H9 (cell line): ENCODE results near the gene DACH1. TPM values are rescaled to one million over a fixed set of nuclear protein-coding genes. Genes with fewer than 3 reads are reported as not detected.

Source experiments
- DNase-seq: peaks from one replicate; pipeline ENCODE4 v3.0.0-alpha.2; 2017
- H2AFZ ChIP-seq: one replicate; pipeline ENCODE4 v1.6.1; 2013; ENCODE audit warnings: mild to moderate bottlenecking, low read length, control low read depth, moderate library complexity
- H2AK5ac ChIP-seq: 2 replicates; pipeline ENCODE4 v1.6.1; 2013; ENCODE audit warnings: low read length, control low read depth, mixed read lengths; ENCODE audit not compliant: insufficient read length
- H2BK120ac ChIP-seq: one replicate; pipeline ENCODE4 v1.6.1; 2013; ENCODE audit warnings: low read depth, mild to moderate bottlenecking, low read length, control low read depth, inconsistent platforms; ENCODE audit not compliant: poor library complexity, severe bottlenecking
- H2BK12ac ChIP-seq: 2 replicates; pipeline ENCODE4 v1.6.1; 2013; ENCODE audit warnings: low read length, control low read depth, mixed read lengths, low read depth; ENCODE audit not compliant: insufficient read length
- H2BK15ac ChIP-seq: 2 replicates; pipeline ENCODE4 v1.6.1; 2013; ENCODE audit warnings: low read depth, low read length, control low read depth
- H2BK20ac ChIP-seq: one replicate; pipeline ENCODE4 v1.6.1; 2013; ENCODE audit warnings: low read depth, mild to moderate bottlenecking, low read length, control low read depth, inconsistent platforms; ENCODE audit not compliant: poor library complexity, severe bottlenecking
- H2BK5ac ChIP-seq: 2 replicates; pipeline ENCODE4 v1.6.1; 2013; ENCODE audit warnings: low read length, control low read depth, mixed read lengths; ENCODE audit not compliant: insufficient read length
- H3K14ac ChIP-seq: 2 replicates; pipeline ENCODE4 v1.6.1; 2013; ENCODE audit warnings: low read length, control low read depth; ENCODE audit not compliant: insufficient read depth
- H3K18ac ChIP-seq: 2 replicates; pipeline ENCODE4 v1.6.1; 2013; ENCODE audit warnings: low read depth, mild to moderate bottlenecking, mixed read lengths, low read length, control low read depth; ENCODE audit not compliant: insufficient read length
- H3K23ac ChIP-seq: 2 replicates; pipeline ENCODE4 v1.6.1; 2013; ENCODE audit warnings: low read length, control low read depth, mixed read lengths, low read depth; ENCODE audit not compliant: insufficient read length
- H3K23me2 ChIP-seq: 2 replicates; pipeline ENCODE4 v1.6.1; 2013; ENCODE audit warnings: low read depth, mild to moderate bottlenecking, mixed read lengths, low read length, control low read depth; ENCODE audit not compliant: insufficient read length, poor library complexity, severe bottlenecking
- H3K27ac ChIP-seq: 2 replicates; pipeline ENCODE4 v1.5.1; 2013; ENCODE audit warnings: low read length, control low read depth, mixed read lengths, low read depth; ENCODE audit not compliant: insufficient read length
- H3K27me3 ChIP-seq: 2 replicates; pipeline ENCODE4 v1.6.1; 2013; ENCODE audit warnings: low read length, control low read depth, inconsistent platforms; ENCODE audit not compliant: insufficient read depth
- H3K4ac ChIP-seq: 2 replicates; pipeline ENCODE4 v1.6.1; 2013; ENCODE audit warnings: low read depth, mild to moderate bottlenecking, control low read depth, inconsistent platforms, low read length, moderate library complexity
- H3K4me1 ChIP-seq: 2 replicates; pipeline ENCODE4 v1.6.1; 2013; ENCODE audit warnings: low read length, control low read depth, inconsistent platforms; ENCODE audit not compliant: insufficient read depth
- H3K4me2 ChIP-seq: 2 replicates; pipeline ENCODE4 v1.6.1; 2013; ENCODE audit warnings: low read length, control low read depth, mixed read lengths; ENCODE audit not compliant: insufficient read length, insufficient read depth
- H3K56ac ChIP-seq: 2 replicates; pipeline ENCODE4 v1.6.1; 2013; ENCODE audit warnings: low read depth, mild to moderate bottlenecking, mixed read lengths, low read length, control low read depth; ENCODE audit not compliant: insufficient read length
- H3K79me1 ChIP-seq: 2 replicates; pipeline ENCODE4 v1.6.1; 2013; ENCODE audit warnings: low read depth, mild to moderate bottlenecking, moderate library complexity, low read length, control low read depth, inconsistent platforms; ENCODE audit not compliant: insufficient read depth, poor library complexity, severe bottlenecking
- H3K79me2 ChIP-seq: 2 replicates; pipeline ENCODE4 v1.6.1; 2013; ENCODE audit warnings: low read length, control low read depth, inconsistent platforms; ENCODE audit not compliant: insufficient read depth
- H3K9ac ChIP-seq: 2 replicates; pipeline ENCODE4 v1.6.1; 2013; ENCODE audit warnings: low read length, control low read depth, mixed read lengths; ENCODE audit not compliant: insufficient read length; ENCODE audit errors: extremely low read depth
- H3K9me3 ChIP-seq: one replicate; pipeline ENCODE4 v1.6.1; 2013; ENCODE audit warnings: low read depth, low read length, inconsistent platforms; ENCODE audit not compliant: control insufficient read depth
- H3T11ph ChIP-seq: one replicate; pipeline ENCODE4 v1.6.1; 2013; ENCODE audit warnings: mild to moderate bottlenecking, low read length, control low read depth, inconsistent platforms
- H4K20me1 ChIP-seq: one replicate; pipeline ENCODE4 v1.6.1; 2013; ENCODE audit not compliant: control insufficient read depth, insufficient read length, insufficient read depth
- H4K5ac ChIP-seq: 2 replicates; pipeline ENCODE4 v1.6.1; 2013; ENCODE audit warnings: low read depth, mild to moderate bottlenecking, mixed read lengths, low read length, control low read depth; ENCODE audit not compliant: insufficient read length
- H4K8ac ChIP-seq: replicated peaks from 2 replicates; pipeline ENCODE4 v1.6.1; 2013; ENCODE audit warnings: low read length, control low read depth, mixed read lengths, low read depth; ENCODE audit not compliant: insufficient read length
- H4K91ac ChIP-seq: 2 replicates; pipeline ENCODE4 v1.6.1; 2013; ENCODE audit warnings: low read depth, mild to moderate bottlenecking, moderate library complexity, mixed read lengths, low read length, control low read depth; ENCODE audit not compliant: insufficient read length
- H3K27ac Mint-ChIP-seq, 3 experiments: 2 replicates in 2 of 3; 3 replicates in 1 of 3; pipeline ENCODE4 v1.8.0; 2020 to 2021; ENCODE audit warnings: mixed read lengths in 3 of 3, mild to moderate bottlenecking in 1 of 3, moderate library complexity in 1 of 3
- H3K27me3 Mint-ChIP-seq: 2 replicates; pipeline ENCODE4 v1.8.0; 2021; ENCODE audit warnings: low read depth, mild to moderate bottlenecking, moderate library complexity, mixed read lengths
- H3K36me3 Mint-ChIP-seq, 3 experiments: 2 replicates in 2 of 3; 3 replicates in 1 of 3; pipeline ENCODE4 v1.8.0; 2020 to 2021; ENCODE audit warnings: low read depth in 3 of 3, mixed read lengths in 3 of 3; ENCODE audit not compliant: insufficient read depth in 1 of 3
- H3K4me1 Mint-ChIP-seq, 2 experiments: 2 replicates each; pipeline ENCODE4 v1.8.0; 2020; ENCODE audit warnings: mixed read lengths in 2 of 2
- H3K4me3 Mint-ChIP-seq, 2 experiments: 2 replicates in 1 of 2; 3 replicates in 1 of 2; pipeline ENCODE4 v1.8.0; 2020 to 2021; ENCODE audit warnings: mild to moderate bottlenecking in 2 of 2, mixed read lengths in 2 of 2, moderate library complexity in 1 of 2
- H3K9me3 Mint-ChIP-seq, 2 experiments: 2 replicates in 1 of 2; 3 replicates in 1 of 2; pipeline ENCODE4 v1.8.0; 2020; ENCODE audit warnings: mild to moderate bottlenecking in 2 of 2, mixed read lengths in 2 of 2, moderate library complexity in 1 of 2
- CTCF ChIP-seq: fragments of 200-600 bp; sonication (generic); conservative IDR thresholded peaks from 3 replicates; pipeline ENCODE4 v1.8.0; 2021; ENCODE audit warnings: antibody characterized with exemption, mild to moderate bottlenecking
- total RNA-seq: library from RNA; stranded (reverse); gene quantifications from 2 replicates; pipeline ENCODE4 v1.2.1, GENCODE V29; 2021

The DACH1 gene
- total RNA-seq, 1 experiment from 2014 or later: not detected

DNA sequence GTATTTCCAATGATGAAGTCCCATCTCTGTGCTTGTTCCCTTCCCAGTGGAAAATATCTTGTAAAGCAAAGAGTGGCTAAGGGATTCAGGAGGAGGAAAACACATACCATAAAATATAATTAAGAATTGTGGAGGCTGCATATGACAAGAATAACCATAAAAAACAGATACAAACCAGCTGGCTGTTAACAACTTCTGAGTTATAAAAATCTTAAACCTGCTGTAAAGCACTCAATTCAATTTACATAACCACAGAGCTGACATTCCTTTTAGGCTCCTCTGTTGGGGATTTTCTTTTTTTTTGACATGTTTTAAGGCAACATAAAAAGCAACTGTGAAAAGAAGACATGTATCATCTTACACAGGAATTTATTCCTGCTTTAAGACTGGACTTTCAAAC is 207.6 kb downstream of the DACH1 start:
- Mint-ChIP-seq H3K27ac (peak overlapping the region in 1 of 3 experiments; percentile 55; a peak in 2 of 7 replicates), H3K4me1 (peaks cover 10% of the 10 kb centered on the region in 2 experiments), H3K4me3 (no peak overlapping the region), H3K27me3 (no peaks in the 10 kb centered on the region), H3K9me3 (no peaks in the 10 kb centered on the region), H3K36me3 (no peaks in the 10 kb centered on the region)
- H4K8ac ChIP-seq: no peak overlapping the region
- no peak overlapping the region for H3K4ac ChIP-seq
- no peak overlapping the region for H2AK5ac ChIP-seq
- H3K27ac ChIP-seq: no peak overlapping the region
- H3K56ac ChIP-seq: no peak overlapping the region
- H4K20me1 ChIP-seq: no peaks in the 10 kb centered on the region
- no peak overlapping the region for H3K9ac ChIP-seq
- no peaks in the 10 kb centered on the region for H3K4me1 ChIP-seq
- H2BK120ac ChIP-seq: no peak overlapping the region
- H3K9me3 ChIP-seq: no peaks in the 10 kb centered on the region
- H3K27me3 ChIP-seq: no peaks in the 10 kb centered on the region
- H3K79me2 ChIP-seq: no peaks in the 10 kb centered on the region
- no peak overlapping the region for H2BK12ac ChIP-seq
- no peaks in the 10 kb centered on the region for H3K23me2 ChIP-seq
- H2BK15ac ChIP-seq: no peak overlapping the region
- no peaks in the 10 kb centered on the region for H3K79me1 ChIP-seq
- H3K23ac ChIP-seq: no peak overlapping the region
- no peak overlapping the region for H4K5ac ChIP-seq
- H2AFZ ChIP-seq: no peak overlapping the region
- H2BK5ac ChIP-seq: no peak overlapping the region
- no peak overlapping the region for H3K4me2 ChIP-seq
- no peak overlapping the region for H4K91ac ChIP-seq
- no peak overlapping the region for H3K18ac ChIP-seq
- H3T11ph ChIP-seq: no peak overlapping the region
- no peak overlapping the region for H2BK20ac ChIP-seq
- TF ChIP-seq CTCF: no peak
- DNase-seq: no peak
- no peak overlapping the region for H3K14ac ChIP-seq
